Chondrocyte (in vitro differentiated cells): ENCODE data around the gene LCNL1. TPM values are rescaled to one million over a fixed set of nuclear protein-coding genes. Genes with fewer than 3 reads are reported as not detected.
"Not testable (repeated sequence)": the region's sequence is repeated elsewhere in the genome, so short reads cannot be mapped to it uniquely, and the experiment has no call there.

Experiments
- DNase-seq: peaks from one replicate; pipeline ENCODE4 v3.0.0; 2021; ENCODE audit warnings: mixed read lengths, low spot score
- H3K27ac Mint-ChIP-seq: one replicate; pipeline ENCODE4 v1.8.0; 2021; ENCODE audit warnings: mild to moderate bottlenecking, moderate library complexity, mixed read lengths; ENCODE audit not compliant: unreplicated experiment
- H3K27me3 Mint-ChIP-seq: 2 replicates; pipeline ENCODE4 v1.8.0; 2021; ENCODE audit warnings: low read depth, mixed read lengths
- H3K36me3 Mint-ChIP-seq: 2 replicates; pipeline ENCODE4 v1.8.0; 2021; ENCODE audit warnings: low read depth, mixed read lengths
- H3K4me1 Mint-ChIP-seq: 2 replicates; pipeline ENCODE4 v1.8.0; 2021; ENCODE audit warnings: low read depth, mild to moderate bottlenecking, mixed read lengths
- H3K4me3 Mint-ChIP-seq: one replicate; pipeline ENCODE4 v1.8.0; 2021; ENCODE audit warnings: mild to moderate bottlenecking, moderate library complexity, mixed read lengths; ENCODE audit not compliant: unreplicated experiment
- H3K9me3 Mint-ChIP-seq: 2 replicates; pipeline ENCODE4 v1.8.0; 2021; ENCODE audit warnings: low read depth, mixed read lengths
- CTCF ChIP-seq: fragments of 200-600 bp; sonication (generic); IDR thresholded peaks from 2 replicates; pipeline ENCODE4 v1.5.0; 2021; ENCODE audit warnings: antibody characterized with exemption, mild to moderate bottlenecking, moderate library complexity
- total RNA-seq: library from RNA; stranded (reverse); gene quantifications from 3 replicates; pipeline ENCODE4 v1.2.1, GENCODE V29; 2021

The LCNL1 gene
- total RNA-seq, 1 donor from 2014 or later = 5.2 TPM

- H3K4me1 Mint-ChIP-seq = peaks cover 47% of the 10 kb centered on the region
- H3K27me3 Mint-ChIP-seq = no peaks in the 10 kb centered on the region
- no peak for TF ChIP-seq CTCF
- no peak overlapping the region for H3K4me3 Mint-ChIP-seq
- H3K36me3 Mint-ChIP-seq = no peaks in the 10 kb centered on the region
- H3K9me3 Mint-ChIP-seq = peaks cover 4% of the 10 kb centered on the region
- DNase-seq = no peak
- peak overlapping the region; percentile 85 for H3K27ac Mint-ChIP-seq
Measured at GRCh38 chr9:137000177-137000930, 17.6 kb downstream of the LCNL1 start.

- TF ChIP-seq CTCF = no peak
- H3K27ac Mint-ChIP-seq = no peak overlapping the region
- H3K27me3 Mint-ChIP-seq = no peaks in the 10 kb centered on the region
- no peak for DNase-seq
- H3K9me3 Mint-ChIP-seq = peaks cover 4% of the 10 kb centered on the region
- H3K4me3 Mint-ChIP-seq = no peak overlapping the region
- no peaks in the 10 kb centered on the region for H3K36me3 Mint-ChIP-seq
- H3K4me1 Mint-ChIP-seq = peaks cover 36% of the 10 kb centered on the region
Measured at GRCh38 chr9:137001857-137002645, 19.3 kb downstream of the LCNL1 start.

- Mint-ChIP-seq H3K9me3 (peaks cover 4% of the 10 kb centered on the region), H3K27me3 (no peaks in the 10 kb centered on the region), H3K4me1 (peaks cover 31% of the 10 kb centered on the region), H3K4me3 (no peak overlapping the region), H3K36me3 (no peaks in the 10 kb centered on the region), H3K27ac (no peak overlapping the region)
- no peak for DNase-seq
- TF ChIP-seq CTCF = no peak
Measured at GRCh38 chr9:137002646-137003041, 19.9 kb downstream of the LCNL1 start.

GRCh38 chr9:137004285-137004684 lies 21.5 kb downstream of the LCNL1 start:
- not testable (repeated sequence) for H3K36me3 Mint-ChIP-seq, H3K27me3 Mint-ChIP-seq, H3K4me3 Mint-ChIP-seq, H3K27ac Mint-ChIP-seq, H3K9me3 Mint-ChIP-seq, DNase-seq
- H3K4me1 Mint-ChIP-seq = peaks cover 15% of the 10 kb centered on the region
- peak; percentile 75 for TF ChIP-seq CTCF

- Mint-ChIP-seq H3K36me3 (peaks cover under 1% of the 10 kb centered on the region), H3K4me3 (no peak overlapping the region), H3K27me3 (no peaks in the 10 kb centered on the region), H3K9me3 (peaks cover 4% of the 10 kb centered on the region), H3K4me1 (no peaks in the 10 kb centered on the region), H3K27ac (no peak overlapping the region)
- no peak for DNase-seq
- TF ChIP-seq CTCF = no peak
Measured at GRCh38 chr9:137006116-137007003, 23.6 kb downstream of the LCNL1 start.
